Liver (tissue), 3 donors: ENCODE results near the gene UBXN7.

Source experiments
- ATF3 ChIP-seq: IDR thresholded peaks from 2 replicates; pipeline ENCODE4 v1.6.1; 2016; ENCODE audit warnings: antibody characterized with exemption
- CTCF ChIP-seq: fragments of 150-350 bp; IDR thresholded peaks from 2 replicates; pipeline ENCODE4 v1.5.1; 2017; ENCODE audit warnings: improper control_type of control experiment, low read depth, low read length; ENCODE audit not compliant: missing input control
- EGR1 ChIP-seq, 2 donors: IDR thresholded peaks; 2 replicates each; pipeline ENCODE4 v1.6.1; 2016 to 2018; ENCODE audit warnings: antibody characterized with exemption in 2 of 2, low read depth in 2 of 2
- FOXA1 ChIP-seq: IDR thresholded peaks from 2 replicates; pipeline ENCODE4 v1.6.1; 2016; ENCODE audit warnings: antibody characterized with exemption
- FOXA2 ChIP-seq: IDR thresholded peaks from 2 replicates; pipeline ENCODE4 v1.6.1; 2016; ENCODE audit warnings: antibody characterized with exemption
- GABPA ChIP-seq, 2 donors: IDR thresholded peaks in 1 of 2; conservative IDR thresholded peaks in 1 of 2; 2 replicates each; pipeline ENCODE4 v1.6.1; 2016; ENCODE audit warnings: antibody characterized with exemption in 2 of 2, mild to moderate bottlenecking in 1 of 2, moderate library complexity in 1 of 2
- JUND ChIP-seq, 2 donors: IDR thresholded peaks; 2 replicates each; pipeline ENCODE4 v1.6.1; 2016; ENCODE audit warnings: antibody characterized with exemption in 2 of 2
- TAF1 ChIP-seq: conservative IDR thresholded peaks from 2 replicates; pipeline ENCODE4 v1.6.1; 2016; ENCODE audit warnings: antibody characterized with exemption, mild to moderate bottlenecking
- YY1 ChIP-seq: IDR thresholded peaks from 2 replicates; pipeline ENCODE4 v1.6.1; 2016; ENCODE audit warnings: antibody characterized with exemption, mild to moderate bottlenecking
- ZBTB33 ChIP-seq: IDR thresholded peaks from 2 replicates; pipeline ENCODE4 v1.6.1; 2016; ENCODE audit warnings: antibody characterized with exemption
- donor health status: healthy.
- donor health status: healthy.

GRCh38 chr3:196340466-196340865, 91.8 kb downstream of the UBXN7 start:
- no peak for TF ChIP-seq CTCF
- TF ChIP-seq YY1 = no peak
- TF ChIP-seq JUND (IDR thresholded peaks at IDR 0.05) = no peak
- TF ChIP-seq GABPA (IDR thresholded peaks at IDR 0.05 in 1 of 2, conservative IDR thresholded peaks at IDR 0.05 in 1 of 2) = no peak
- no peak for TF ChIP-seq EGR1 (IDR thresholded peaks at IDR 0.05; ENCODE audit: low read depth in 2 of 2)
- no peak for TF ChIP-seq ZBTB33
- no peak for TF ChIP-seq ATF3
- TF ChIP-seq TAF1 = no peak
- no peak for TF ChIP-seq FOXA2
- TF ChIP-seq FOXA1 = no peak
